Stimulated activated CD8-positive, alpha-beta memory T cell treated with anti-CD3 and anti-CD28 coated beads, Interleukin-15, amount 100 ng/mL, for 48 hours (primary cell): ENCODE results near the gene LARP4.

Source experiments
- DNase-seq, 2 donors: peaks; one replicate each; pipeline ENCODE4 v3.0.0-alpha.2; 2020; ENCODE audit warnings: low read depth in 2 of 2

LARP4 gene

GRCh38 chr12:50527359-50527726 is 126.7 kb downstream of the LARP4 start:
- no peak for DNase-seq

GRCh38 chr12:50528800-50529199 is 128.1 kb downstream of the LARP4 start:
- DNase-seq = no peak

- DNase-seq = no peak
Observed at GRCh38 chr12:50529345-50529744, 128.7 kb downstream of the LARP4 start.
